Measurements from ENCODE around the gene OBSCN.
A peak's percentile ranks its signal among the peaks of the same experiment; 100 is the strongest.

Gene OBSCN

DNA sequence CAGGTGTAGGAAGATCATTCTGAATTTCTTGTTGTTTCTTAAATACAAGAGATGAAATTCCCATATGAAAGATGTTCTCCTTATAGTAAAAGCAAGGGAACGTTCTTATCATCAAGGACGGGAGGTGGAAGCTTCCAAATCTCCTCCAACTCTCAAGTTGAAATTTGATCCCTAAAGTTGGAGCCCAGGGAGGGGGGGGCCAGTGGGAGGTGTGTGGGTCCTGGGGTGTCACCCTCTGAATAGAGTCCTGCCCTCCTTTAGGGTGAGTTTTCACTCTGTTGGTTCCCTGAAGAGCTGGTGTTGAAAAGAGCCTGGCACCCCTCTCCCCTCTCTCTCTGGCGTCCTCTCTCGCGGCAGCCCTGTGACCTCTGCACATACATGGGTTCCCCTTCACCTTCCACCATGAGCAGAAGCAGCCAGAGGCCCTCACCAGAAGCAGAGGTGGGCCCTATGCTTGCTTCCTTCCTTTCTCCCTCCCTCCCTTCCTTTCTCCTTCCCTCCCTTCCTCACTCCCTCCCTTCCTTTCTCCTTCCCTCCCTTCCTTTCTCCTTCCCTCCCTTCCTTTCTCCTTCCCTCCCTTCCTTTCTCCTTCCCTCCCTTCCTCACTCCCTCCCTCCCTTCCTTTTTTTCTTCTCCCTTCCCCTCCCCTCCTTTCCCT, 218.8 kb downstream of the OBSCN start:
- Mint-ChIP-seq H3K27me3 (ENCODE audit: low read depth, poor library complexity) (peaks cover 8% of the 10 kb centered on the region), H3K4me1 (peaks cover 37% of the 10 kb centered on the region), H3K36me3 (ENCODE audit: low read depth) (peaks cover 13% of the 10 kb centered on the region), H3K27ac (no peak overlapping the region), H3K9me3 (peaks cover 22% of the 10 kb centered on the region), H3K4me3 (no peak overlapping the region)
- TF ChIP-seq, protein P1, sequence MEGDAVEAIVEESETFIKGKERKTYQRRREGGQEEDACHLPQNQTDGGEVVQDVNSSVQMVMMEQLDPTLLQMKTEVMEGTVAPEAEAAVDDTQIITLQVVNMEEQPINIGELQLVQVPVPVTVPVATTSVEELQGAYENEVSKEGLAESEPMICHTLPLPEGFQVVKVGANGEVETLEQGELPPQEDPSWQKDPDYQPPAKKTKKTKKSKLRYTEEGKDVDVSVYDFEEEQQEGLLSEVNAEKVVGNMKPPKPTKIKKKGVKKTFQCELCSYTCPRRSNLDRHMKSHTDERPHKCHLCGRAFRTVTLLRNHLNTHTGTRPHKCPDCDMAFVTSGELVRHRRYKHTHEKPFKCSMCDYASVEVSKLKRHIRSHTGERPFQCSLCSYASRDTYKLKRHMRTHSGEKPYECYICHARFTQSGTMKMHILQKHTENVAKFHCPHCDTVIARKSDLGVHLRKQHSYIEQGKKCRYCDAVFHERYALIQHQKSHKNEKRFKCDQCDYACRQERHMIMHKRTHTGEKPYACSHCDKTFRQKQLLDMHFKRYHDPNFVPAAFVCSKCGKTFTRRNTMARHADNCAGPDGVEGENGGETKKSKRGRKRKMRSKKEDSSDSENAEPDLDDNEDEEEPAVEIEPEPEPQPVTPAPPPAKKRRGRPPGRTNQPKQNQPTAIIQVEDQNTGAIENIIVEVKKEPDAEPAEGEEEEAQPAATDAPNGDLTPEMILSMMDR (IDR thresholded peaks at IDR 0.05), result no peak
- no peak for DNase-seq

DNA sequence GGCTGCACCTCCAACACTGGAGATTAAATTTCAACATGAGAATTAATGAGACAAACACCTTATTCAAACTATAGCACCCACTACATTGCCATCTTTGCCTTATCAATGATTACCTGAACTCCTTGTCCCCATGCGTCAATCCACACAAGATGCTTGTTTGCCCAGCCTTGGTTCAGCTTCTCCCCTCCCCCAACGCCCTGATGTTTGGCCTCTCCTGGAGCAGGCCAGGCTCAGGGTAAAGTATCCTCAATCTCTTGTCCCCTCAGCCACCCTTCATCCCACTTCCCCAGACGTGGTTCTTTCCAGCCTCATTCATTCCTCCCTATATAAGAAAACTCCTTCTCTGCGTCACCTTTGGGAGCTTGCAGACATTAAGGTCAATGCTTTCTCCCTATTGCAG, 220.6 kb downstream of the OBSCN start:
- DNase-seq, result no peak
- H3K27ac Mint-ChIP-seq, result peak overlapping the region; percentile 30
- H3K4me3 Mint-ChIP-seq, result no peak overlapping the region
- peaks cover 20% of the 10 kb centered on the region for H3K9me3 Mint-ChIP-seq
- peaks cover 6% of the 10 kb centered on the region for H3K36me3 Mint-ChIP-seq (ENCODE audit: low read depth)
- peaks cover 10% of the 10 kb centered on the region for H3K27me3 Mint-ChIP-seq (ENCODE audit: low read depth, poor library complexity)
- TF ChIP-seq, protein P1 (IDR thresholded peaks at IDR 0.05), result no peak
- H3K4me1 Mint-ChIP-seq, result peaks cover 53% of the 10 kb centered on the region
